Measurements from ENCODE around the gene GRB7.

The GRB7 gene

DNA sequence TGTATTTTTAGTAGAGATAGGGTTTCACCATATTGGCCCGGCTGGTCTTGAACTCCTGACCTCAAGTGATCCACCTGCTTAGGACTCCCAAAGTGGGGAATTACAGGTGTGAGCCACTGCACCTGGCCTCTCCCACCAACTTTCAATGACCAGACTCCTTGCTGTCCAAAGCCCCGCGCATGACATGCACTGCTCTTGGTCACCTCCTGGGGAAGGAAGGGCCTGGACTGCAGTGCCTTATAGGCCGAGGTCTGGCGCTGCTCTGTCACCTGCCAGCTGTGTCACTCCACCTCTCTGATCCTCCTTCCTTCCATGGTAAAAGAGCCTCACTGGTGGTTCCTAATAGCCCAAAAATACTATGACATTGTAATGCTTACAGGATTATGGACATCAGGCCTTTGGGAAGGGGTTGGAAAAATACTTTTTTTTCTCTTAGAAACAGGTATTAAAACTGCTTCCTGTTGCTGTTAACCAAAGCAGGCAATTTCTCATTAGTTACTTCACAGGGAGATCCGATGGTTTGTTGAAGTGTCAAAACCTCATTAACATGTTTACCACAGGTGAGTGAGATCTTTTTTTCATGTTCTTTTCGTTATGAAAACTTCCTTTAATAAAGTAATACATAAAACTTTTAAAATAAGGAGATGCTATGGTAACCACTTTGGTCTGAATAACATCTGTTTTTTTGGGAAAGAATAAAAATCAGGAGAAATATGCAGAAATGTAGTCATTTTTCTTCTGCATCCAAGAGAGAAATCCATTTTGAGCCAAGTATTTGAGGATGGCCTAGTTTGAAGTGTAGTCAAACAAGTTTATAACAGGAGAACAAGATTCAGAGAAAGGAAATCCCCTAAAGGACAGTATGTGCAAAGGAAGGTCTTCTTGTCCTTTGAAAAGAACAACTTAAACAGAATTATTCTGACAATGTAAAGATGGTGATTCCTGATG, 35.5 kb downstream of the GRB7 start:
- H3K4me3 ChIP-seq (ENCODE audit: low read depth, low read length), result peak overlapping the region; percentile 22
- TF ChIP-seq, protein P1, sequence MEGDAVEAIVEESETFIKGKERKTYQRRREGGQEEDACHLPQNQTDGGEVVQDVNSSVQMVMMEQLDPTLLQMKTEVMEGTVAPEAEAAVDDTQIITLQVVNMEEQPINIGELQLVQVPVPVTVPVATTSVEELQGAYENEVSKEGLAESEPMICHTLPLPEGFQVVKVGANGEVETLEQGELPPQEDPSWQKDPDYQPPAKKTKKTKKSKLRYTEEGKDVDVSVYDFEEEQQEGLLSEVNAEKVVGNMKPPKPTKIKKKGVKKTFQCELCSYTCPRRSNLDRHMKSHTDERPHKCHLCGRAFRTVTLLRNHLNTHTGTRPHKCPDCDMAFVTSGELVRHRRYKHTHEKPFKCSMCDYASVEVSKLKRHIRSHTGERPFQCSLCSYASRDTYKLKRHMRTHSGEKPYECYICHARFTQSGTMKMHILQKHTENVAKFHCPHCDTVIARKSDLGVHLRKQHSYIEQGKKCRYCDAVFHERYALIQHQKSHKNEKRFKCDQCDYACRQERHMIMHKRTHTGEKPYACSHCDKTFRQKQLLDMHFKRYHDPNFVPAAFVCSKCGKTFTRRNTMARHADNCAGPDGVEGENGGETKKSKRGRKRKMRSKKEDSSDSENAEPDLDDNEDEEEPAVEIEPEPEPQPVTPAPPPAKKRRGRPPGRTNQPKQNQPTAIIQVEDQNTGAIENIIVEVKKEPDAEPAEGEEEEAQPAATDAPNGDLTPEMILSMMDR (IDR thresholded peaks at IDR 0.05; ENCODE audit: borderline replicate concordance, insufficient read depth, low read depth, low read length), result no peak

DNA sequence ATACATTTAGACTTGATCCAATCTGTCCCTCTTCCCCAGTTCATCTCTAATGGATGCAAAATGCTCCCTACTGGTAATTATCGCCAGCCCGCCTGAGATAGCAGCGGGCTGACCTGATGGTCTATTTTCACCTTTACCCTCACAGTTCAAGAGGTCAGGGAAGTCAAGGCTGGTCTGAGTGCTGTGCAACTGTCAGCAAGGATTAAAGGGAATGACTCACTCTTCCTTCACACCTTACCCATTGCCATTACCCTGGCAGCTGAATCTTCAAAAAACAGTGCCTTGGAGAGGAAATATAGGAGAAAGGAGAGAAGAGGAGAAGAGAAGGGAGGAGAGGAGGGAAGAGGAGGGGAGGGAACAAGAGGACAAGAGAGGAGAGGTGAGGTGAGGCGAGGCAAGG, 36.3 kb downstream of the GRB7 start:
- TF ChIP-seq, protein P1 (IDR thresholded peaks at IDR 0.05; ENCODE audit: borderline replicate concordance, insufficient read depth, low read depth, low read length), result no peak
- H3K4me3 ChIP-seq (ENCODE audit: low read depth, low read length), result peak overlapping the region; percentile 49

DNA sequence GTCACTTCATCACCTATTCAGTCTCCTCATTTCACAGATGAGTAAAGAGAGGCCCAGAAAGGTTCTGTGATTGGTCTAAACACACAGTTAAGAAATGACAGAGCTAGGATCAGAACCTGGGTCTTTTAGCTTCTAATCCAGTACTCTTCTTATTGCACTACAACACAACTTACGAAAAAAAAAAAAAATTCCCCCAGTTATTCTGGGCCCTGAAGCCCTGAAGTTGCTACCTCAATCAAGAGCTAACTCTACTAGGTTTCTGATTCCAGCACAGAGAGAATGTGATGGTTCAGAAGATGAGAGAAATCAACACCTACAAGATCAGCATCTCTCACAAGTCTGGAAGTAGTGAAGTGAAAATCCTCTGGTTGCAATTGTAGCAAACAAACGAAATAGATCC, 37.3 kb downstream of the GRB7 start:
- TF ChIP-seq, protein P1 (IDR thresholded peaks at IDR 0.05; ENCODE audit: borderline replicate concordance, insufficient read depth, low read depth, low read length), result no peak
- H3K4me3 ChIP-seq (ENCODE audit: low read depth, low read length), result peak overlapping the region; percentile 49

DNA sequence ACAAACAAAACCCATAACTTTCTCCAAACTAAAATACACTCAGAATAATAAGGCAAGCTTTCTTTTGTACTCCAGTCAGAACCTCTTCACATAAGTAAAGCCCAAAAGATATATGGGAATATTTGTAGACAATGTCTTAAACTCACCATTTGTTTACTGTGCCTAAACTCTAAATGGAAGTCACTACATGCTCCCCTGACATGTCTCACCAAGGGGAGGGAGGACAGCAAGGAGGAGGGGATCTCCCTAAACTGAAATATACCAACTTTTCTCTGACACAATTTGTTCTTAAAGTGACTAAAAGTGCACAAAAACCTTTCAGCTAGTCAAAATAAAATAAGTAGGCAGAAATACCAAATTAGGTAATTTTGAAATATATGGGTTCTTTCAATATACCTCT, 38.5 kb downstream of the GRB7 start:
- peak overlapping the region; percentile 59 for H3K4me3 ChIP-seq (ENCODE audit: low read depth, low read length)
- TF ChIP-seq, protein P1 (IDR thresholded peaks at IDR 0.05; ENCODE audit: borderline replicate concordance, insufficient read depth, low read depth, low read length), result no peak

DNA sequence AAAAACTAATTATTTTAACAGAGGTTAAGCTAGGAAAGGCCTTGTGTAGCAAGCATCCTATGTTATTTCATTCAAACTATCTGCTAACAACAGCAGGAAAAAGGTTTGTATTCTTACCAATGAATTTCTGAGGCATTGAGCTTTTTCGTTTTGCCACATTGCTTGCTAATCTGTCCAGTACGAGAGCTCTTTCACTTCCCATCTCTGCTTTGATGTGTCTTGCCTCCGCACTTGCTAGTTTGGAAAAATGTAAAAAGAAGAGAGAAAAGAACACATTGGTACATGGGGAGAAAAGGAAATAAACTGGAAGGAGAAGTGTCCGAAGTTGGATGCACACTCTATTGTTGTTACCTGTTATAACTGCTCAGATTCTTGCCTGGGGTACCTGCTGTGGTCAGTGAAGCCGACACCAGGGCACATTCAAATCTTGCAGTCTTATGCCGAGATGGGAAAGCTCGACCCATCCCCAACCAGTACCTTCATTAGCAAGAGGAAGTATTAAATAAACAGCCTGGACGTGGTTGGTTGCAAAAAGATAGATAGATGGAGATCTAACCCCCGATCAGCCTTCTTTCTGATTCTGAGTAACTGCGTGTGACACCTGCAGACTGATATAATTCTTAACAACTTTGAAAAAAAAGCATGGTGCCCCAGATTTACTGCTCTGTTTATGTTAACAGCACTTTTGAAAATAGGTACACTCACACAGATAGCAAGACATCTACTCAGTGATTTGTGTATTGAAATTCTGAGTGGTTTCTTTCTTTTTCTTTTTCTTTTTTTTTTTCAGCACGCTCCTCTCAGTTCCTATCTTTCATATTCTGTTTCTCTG, 40.0 kb downstream of the GRB7 start:
- H3K4me3 ChIP-seq (ENCODE audit: low read depth, low read length), result peak overlapping the region; percentile 59
- TF ChIP-seq, protein P1 (IDR thresholded peaks at IDR 0.05; ENCODE audit: borderline replicate concordance, insufficient read depth, low read depth, low read length), result no peak

GRCh38 chr17:39781031-39781860, 43.5 kb downstream of the GRB7 start:
- TF ChIP-seq, protein P1 (IDR thresholded peaks at IDR 0.05; ENCODE audit: borderline replicate concordance, insufficient read depth, low read depth, low read length), result no peak
- H3K4me3 ChIP-seq (ENCODE audit: low read depth, low read length), result no peak overlapping the region

All from GM12875 (cell line).